Islet of Langerhans (tissue), 1 donor: ENCODE data around the gene PSMB5.

Experiments used
- FAIRE-seq: peaks from one replicate; lab custom pipeline; 2011; peaks lifted over from hg19 to GRCh38; lab: Jason Lieb, UNC

PSMB5 gene

DNA sequence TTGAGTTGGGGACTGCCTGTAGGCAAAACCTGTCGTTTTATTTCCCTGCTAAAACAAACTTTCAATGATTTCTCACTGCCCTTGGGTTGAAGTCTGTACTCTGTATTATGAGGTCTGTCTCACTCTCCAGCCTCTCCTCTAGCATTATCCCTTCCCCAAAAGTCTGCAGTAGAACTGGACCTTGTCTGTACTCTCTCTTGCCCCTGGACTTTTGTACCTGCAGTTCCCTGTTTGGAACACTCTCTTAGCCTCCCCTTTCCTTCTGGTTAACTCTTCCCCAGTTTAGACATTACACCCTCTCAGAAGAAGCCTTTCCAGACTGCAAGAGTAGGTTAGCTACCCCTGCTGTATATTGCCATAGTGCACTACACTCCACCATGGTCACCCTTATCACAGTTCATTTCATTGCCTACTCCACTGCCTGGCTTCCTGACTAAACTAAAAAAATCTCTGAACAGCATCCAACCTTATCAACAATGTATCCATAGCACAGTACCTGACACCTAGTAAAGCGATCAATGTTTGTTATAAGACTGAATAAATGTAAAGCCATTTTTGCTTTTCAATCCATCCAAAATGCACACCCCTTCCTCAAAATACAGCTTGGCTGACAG is 48.7 kb downstream of the PSMB5 start:
- FAIRE-seq: no peak

- FAIRE-seq: no peak
Measured at GRCh38 chr14:22984959-22985658, 49.6 kb downstream of the PSMB5 start.

- no peak for FAIRE-seq
Measured at GRCh38 chr14:22982477-22983245, 52.0 kb downstream of the PSMB5 start, which contains the start of gene AJUBA. Gene AJUBA, minus strand, starts transcription at chr14:22982551. Its CDS starts 285 bp downstream, at chr14:22982266.

GRCh38 chr14:22981876-22982476 is 52.7 kb downstream of the PSMB5 start:
- FAIRE-seq: no peak

DNA sequence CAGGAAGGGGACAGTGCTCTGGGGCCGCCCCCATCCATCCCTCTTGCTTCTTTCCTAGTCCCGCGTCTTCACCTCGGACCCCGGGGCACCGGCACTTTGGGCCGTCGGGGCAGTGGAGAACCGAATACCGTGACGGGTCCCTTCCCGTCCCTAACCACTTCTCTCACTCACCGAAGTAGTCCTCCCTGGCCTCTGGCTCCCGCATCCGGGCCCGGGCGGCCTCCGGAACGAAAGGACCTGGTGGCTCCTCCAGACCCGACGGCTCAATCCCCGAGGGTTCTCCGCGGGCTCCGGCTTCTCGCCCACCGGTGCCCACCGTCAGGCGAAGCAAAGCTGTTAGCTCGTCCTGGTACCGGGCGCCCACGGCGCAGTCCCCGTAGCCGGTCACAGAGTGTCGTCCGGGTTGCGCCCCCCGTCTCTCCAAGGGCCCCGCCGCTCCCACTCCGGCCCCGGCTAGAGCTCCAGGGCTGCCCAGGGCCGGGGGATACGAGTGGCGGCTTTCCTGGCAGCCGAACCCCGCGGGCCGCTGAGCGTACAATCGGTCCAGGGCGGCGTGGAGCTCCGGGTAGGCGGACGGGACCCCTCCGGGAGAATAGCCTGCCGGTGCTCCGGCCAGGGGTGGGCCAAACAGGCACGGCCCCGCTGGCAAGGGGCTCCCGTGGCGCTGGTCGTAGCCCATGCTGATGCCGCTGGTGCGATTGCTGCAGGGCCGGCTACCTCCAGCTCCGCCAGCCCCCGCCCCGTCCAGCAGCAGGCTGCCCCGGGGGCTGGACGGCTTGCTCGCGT is 53.4 kb downstream of the PSMB5 start:
- no peak for FAIRE-seq

DNA sequence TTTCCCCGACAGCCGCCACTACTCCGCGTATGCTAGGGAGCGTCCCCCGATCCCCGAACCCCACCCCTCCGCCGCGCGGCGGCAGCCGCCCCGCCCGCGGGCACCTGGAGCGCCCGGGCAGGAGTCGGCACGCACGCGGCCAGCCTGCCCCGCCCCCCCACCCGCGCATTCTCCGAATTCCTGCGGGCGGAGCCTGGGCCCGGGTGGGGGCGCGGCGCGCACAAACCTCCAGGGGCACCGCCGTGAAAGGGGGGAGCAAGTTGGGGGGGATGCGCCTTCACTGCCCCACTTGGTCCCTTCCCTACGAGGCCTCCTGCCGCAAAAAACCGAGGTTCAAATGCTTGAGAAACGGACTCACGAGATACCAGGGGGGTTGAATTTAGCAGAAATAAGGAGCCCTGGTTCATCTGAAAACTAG is 54.0 kb downstream of the PSMB5 start:
- no peak for FAIRE-seq

DNA sequence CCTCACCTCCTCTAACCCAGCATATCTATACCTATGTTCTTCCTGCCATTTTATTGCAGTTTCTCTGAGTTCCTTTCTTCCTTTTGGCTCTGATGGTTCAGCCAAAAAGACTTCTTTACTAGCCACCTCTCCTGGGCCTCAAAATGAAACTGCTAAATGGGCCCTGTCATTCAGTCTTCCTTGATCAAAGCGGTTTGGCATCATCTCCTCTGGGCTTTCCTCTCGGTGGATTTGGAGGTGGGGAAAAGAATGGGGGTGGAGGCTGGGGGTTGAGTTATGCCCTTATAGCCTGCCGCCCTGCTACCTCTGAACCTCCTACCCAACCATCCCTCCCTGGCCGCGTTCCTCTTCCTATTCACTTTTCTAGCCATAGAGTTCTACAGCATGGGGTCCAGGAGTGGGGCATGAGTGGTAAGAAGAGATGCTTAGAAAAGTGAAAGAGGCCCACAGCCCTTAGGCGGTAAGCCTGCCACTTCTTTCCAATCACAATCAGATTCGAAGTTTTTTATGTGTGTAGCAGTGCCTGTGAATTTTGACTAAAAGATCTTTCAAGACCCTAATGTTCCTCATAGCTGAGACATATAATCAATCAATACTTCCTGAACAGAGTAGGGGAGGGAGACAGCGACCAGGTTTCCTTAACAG is 54.8 kb downstream of the PSMB5 start:
- FAIRE-seq: no peak

DNA sequence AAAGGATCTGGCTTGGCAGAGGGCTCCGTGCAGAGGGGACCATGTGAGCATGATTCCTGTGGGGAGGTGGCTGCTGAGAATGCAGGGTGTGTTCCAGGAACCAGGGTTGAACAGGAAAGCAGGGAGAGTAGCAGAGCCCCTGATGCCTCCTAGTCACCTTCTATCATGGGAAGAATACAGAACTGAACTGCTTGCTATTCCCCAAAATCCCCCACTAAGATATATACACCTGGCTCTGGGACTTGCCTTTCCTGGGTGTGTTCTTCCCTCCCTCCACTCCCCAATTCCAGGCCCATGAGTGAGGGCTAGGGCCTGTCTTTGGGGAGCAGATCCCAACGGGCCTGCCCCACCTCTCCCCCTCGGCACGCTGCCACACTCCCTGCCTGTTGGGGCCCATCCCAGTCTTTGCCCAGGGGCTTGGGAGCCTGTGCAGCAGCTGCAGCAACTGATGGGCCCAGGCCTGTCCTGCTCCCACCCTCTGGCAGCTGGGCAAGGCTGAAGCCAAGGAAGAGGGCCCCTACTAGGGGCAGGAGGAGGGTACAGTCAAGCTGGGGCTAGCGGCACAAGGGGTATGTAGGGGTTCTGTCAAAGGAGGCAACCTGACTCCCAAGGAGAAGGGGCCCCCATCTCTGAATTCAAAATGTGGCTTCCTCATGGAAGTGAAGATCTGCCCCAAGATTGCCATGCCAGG is 55.6 kb downstream of the PSMB5 start:
- no peak for FAIRE-seq

GRCh38 chr14:22978487-22978837 is 56.2 kb downstream of the PSMB5 start:
- FAIRE-seq: no peak

DNA sequence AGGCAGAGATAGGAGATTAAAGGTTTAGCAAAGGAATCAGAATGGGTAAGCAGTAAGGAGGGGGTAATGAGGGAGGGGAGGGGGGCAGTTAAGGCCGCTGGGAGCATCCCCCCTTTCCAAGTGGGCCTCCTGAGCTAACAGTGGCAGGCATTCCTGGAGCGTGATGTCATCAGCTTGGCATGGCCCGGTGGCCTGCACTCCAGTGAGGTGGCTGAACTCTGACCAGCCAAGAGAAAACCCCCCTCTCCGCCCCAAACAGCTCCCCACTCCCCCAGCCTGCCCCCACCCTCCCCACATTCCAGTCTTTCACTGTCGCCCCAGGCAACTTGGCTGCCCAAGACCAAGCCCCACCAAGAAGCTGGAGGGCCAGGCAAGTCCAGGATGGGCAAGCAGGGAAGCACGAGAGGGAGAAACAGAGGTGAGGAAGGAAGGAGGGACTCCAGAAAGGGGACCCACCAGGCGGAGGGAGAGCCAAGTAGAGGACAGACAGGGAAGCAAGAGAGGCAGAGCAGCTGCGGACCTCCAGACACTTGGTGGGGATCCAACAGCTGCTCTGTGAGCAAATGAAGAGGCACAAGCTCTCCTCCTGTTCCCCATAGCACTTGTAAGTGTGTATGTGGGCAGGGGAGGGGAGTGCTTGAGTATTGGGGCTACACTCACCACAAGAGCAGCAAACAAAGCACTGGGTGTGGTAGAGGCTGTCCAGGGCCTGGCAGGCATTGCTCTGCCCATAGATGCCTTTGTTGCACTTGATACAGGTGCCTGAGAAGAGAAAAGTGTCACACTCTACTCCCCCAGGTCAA is 56.8 kb downstream of the PSMB5 start:
- FAIRE-seq: no peak

DNA sequence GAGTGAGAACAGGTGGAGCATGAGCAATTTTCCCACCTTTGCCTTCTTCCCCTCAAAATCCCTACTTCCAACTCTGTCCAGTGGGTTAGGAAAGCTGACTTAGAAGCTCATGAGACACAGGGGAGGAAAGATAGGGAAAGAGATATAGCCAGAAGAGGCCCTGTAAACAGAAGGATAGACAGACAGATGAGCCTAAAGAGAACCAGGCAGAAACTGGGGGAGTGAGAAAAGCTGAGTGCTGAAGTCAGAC is 57.3 kb downstream of the PSMB5 start:
- no peak for FAIRE-seq

DNA sequence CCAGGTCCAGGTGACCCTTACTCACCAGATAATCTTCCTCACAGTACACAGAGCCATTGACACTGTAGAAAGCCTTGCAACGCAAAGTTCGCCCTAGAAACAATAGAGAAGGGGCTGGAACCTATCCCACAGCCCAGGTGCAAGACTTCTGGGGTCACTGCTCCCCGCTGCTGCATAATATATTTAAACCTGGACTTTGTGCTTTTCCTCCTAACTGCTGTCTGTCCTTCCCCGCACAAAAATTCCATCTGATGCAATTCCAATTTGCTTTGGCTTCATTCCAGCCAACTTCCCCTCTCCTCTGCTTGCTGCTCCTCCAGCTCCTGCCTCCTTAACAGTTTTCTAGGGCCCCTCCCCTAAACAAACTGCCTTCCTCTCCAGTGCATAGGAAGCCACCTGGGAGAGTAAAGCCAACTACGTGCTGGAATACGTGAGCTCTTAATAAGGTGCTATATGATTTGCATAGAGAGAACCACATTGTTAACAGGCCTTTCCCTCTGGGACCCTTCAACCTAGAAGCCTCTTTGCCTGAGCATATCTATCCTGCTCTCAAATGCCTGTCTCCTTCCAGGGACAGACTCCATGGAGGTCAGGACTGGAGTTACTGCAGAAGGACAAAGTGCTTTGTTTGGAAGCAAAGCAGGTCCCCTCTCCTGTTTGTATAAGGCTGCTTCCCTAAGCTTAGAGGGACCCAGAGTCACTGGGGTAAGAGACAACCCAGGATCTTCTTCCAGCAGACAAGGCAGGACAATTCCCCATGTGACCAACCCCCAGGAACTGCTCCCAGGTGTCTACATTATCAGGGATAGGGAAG is 57.9 kb downstream of the PSMB5 start:
- no peak for FAIRE-seq
